Measurements from ENCODE around the gene SYNJ2.
A peak's percentile ranks its signal among the peaks of the same experiment; 100 is the strongest.

SYNJ2 gene

DNA sequence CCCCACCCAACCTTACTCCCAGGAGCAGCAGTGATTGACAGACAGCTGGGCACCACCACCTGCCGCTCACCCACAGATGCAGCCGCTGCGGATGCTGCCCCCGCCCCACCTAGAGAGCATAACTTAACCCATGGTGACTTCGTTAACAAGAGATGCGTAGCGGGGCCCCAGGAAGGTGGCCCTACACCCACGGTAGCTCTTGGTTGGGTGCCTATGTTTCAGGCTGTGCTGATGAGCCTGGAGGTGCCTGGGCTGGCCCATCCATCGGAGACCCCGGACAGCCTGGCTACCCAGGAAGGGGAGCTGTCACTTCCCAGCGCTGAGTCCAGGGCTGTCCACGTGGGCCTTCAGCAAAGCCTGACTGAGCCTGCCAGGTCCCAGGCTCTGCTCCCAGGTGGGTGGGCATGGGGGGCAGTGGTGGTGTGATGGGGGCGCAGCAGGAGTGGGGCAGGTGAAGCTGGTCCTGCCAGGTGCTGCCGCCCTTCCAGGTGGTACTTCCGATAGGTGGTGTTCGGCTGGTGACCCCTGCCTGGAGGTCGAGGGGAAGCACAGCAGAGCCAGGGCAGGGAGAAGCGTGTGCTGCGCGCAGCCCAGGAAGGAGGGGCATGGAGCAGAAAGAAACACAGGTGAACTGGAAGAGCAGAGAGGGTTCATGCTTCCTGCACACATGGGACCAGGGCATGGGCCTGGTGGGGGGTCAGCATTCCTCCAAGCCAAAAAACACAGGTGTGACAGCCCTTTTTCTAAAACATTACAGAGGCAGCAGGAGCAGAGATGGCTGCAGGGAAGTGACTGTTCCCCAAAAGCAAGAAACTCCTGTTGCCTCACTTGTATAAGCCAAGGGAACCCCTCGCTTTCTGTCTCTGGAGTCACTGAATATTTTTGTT, 56.9 kb downstream of the SYNJ2 start:
- DNase-seq (ENCODE audit: low read depth): no peak
- H3K4me3 ChIP-seq (ENCODE audit: low read depth, low read length): no peak overlapping the region
- TF ChIP-seq, protein P1, sequence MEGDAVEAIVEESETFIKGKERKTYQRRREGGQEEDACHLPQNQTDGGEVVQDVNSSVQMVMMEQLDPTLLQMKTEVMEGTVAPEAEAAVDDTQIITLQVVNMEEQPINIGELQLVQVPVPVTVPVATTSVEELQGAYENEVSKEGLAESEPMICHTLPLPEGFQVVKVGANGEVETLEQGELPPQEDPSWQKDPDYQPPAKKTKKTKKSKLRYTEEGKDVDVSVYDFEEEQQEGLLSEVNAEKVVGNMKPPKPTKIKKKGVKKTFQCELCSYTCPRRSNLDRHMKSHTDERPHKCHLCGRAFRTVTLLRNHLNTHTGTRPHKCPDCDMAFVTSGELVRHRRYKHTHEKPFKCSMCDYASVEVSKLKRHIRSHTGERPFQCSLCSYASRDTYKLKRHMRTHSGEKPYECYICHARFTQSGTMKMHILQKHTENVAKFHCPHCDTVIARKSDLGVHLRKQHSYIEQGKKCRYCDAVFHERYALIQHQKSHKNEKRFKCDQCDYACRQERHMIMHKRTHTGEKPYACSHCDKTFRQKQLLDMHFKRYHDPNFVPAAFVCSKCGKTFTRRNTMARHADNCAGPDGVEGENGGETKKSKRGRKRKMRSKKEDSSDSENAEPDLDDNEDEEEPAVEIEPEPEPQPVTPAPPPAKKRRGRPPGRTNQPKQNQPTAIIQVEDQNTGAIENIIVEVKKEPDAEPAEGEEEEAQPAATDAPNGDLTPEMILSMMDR (IDR thresholded peaks at IDR 0.05; ENCODE audit: low read depth, low read length): no peak
- TF ChIP-seq MYC (IDR thresholded peaks at IDR 0.05; ENCODE audit: low read depth, low read length) (no peak), POLR2A (IDR thresholded peaks at IDR 0.05; ENCODE audit: extremely low read depth, insufficient read length) (no peak)
- TF ChIP-seq, protein P2, sequence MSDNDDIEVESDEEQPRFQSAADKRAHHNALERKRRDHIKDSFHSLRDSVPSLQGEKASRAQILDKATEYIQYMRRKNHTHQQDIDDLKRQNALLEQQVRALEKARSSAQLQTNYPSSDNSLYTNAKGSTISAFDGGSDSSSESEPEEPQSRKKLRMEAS (IDR thresholded peaks at IDR 0.05; ENCODE audit: low read depth, low read length): no peak

DNA sequence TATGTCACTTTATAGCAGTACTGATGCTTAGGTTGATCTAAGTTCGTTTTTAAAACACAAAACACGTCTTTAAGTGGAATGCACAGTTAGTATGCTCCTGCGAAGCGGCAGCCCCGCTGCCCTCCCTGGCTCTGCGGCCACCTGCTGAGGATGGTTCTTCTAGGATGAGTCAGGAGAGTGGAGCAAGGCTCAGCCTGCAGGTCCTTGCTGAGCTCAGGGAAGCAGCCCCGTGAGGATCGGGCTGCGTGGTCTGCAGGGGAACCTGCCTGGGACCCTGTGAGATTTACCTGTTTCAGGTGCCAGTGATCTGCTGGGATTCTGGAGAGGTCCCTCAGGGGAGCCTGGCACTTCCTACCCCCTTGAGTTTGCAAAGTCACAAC, 57.5 kb downstream of the SYNJ2 start:
- H3K4me3 ChIP-seq (ENCODE audit: low read depth, low read length): no peak overlapping the region
- TF ChIP-seq, protein P2 (IDR thresholded peaks at IDR 0.05; ENCODE audit: low read depth, low read length): no peak
- TF ChIP-seq, protein P1 (IDR thresholded peaks at IDR 0.05; ENCODE audit: low read depth, low read length): no peak
- TF ChIP-seq POLR2A (IDR thresholded peaks at IDR 0.05; ENCODE audit: extremely low read depth, insufficient read length) (no peak), MYC (IDR thresholded peaks at IDR 0.05; ENCODE audit: low read depth, low read length) (no peak)
- DNase-seq (ENCODE audit: low read depth): peak; percentile 67

DNA sequence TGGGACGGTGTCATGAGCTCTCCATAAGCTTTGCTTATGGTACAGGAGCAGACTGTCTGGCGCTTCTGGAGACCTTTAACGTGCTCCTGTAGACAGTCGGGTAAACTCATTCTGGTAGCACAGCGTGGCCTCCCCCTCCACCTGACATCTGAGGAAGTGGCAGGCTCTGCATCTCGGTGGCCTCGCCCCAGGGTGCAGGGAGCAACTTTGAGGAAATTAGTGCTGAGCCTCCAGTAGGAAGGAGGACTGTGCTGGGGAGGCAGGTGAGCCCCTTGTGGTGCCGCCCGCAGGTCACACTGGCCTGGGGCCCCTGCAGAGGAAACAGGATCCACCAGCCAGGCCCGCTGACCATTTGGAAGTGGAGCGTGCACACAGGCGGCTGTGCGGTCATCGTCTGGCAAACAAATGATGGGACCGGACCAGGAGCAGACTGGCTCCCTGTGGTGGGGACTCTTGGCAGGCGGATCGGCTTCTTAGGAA, 57.9 kb downstream of the SYNJ2 start:
- no peak overlapping the region for H3K4me3 ChIP-seq (ENCODE audit: low read depth, low read length)
- TF ChIP-seq POLR2A (IDR thresholded peaks at IDR 0.05; ENCODE audit: extremely low read depth, insufficient read length) (no peak), MYC (IDR thresholded peaks at IDR 0.05; ENCODE audit: low read depth, low read length) (peak; percentile 42; the same call in 1 of the 2 replicates)
- TF ChIP-seq, protein P1 (IDR thresholded peaks at IDR 0.05; ENCODE audit: low read depth, low read length): no peak
- TF ChIP-seq, protein P2 (IDR thresholded peaks at IDR 0.05; ENCODE audit: low read depth, low read length): peak; percentile 56
- DNase-seq (ENCODE audit: low read depth): peak; percentile 85

DNA sequence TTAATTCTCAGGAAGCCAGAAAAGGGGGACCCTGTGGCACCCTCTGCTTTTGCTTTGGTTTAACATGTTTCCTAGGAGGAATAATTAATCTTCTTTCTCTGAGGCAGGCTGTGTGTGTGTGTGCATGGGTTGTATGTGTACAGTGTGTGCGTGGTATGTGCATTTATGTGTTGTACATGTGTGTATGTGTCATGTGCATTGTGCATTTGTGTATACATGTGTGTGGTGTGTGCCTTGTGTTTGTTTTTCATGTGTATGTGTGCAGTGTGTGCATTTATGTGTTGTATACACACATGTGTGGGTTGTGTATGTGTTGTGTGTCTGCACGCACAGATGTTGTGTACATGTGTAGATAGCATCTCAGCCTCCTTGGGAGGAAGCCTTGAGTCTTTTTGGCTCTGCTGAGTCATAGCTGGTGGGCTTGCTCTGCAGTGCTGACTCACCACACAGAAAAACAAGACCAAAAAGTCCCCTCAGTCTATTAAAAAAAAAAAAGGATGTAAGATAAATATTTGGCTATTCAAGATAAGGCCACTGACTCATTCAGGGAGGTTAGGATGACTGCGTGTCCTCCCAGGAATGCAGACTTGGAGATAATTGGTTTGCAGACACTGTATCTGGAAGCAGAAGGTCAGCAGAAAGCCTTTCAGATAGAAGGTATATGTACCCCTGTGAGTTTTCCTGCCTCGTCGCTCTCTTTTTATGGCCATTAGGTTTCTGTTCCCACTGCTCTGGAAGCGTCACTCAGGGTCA, 58.6 kb downstream of the SYNJ2 start:
- DNase-seq (ENCODE audit: low read depth): peak; percentile 95
- no peak overlapping the region for H3K4me3 ChIP-seq (ENCODE audit: low read depth, low read length)
- TF ChIP-seq MYC (IDR thresholded peaks at IDR 0.05; ENCODE audit: low read depth, low read length) (no peak), POLR2A (IDR thresholded peaks at IDR 0.05; ENCODE audit: extremely low read depth, insufficient read length) (no peak)
- TF ChIP-seq, protein P1 (IDR thresholded peaks at IDR 0.05; ENCODE audit: low read depth, low read length): no peak
- TF ChIP-seq, protein P2 (IDR thresholded peaks at IDR 0.05; ENCODE audit: low read depth, low read length): no peak; the same call in 1 of the 2 replicates

DNA sequence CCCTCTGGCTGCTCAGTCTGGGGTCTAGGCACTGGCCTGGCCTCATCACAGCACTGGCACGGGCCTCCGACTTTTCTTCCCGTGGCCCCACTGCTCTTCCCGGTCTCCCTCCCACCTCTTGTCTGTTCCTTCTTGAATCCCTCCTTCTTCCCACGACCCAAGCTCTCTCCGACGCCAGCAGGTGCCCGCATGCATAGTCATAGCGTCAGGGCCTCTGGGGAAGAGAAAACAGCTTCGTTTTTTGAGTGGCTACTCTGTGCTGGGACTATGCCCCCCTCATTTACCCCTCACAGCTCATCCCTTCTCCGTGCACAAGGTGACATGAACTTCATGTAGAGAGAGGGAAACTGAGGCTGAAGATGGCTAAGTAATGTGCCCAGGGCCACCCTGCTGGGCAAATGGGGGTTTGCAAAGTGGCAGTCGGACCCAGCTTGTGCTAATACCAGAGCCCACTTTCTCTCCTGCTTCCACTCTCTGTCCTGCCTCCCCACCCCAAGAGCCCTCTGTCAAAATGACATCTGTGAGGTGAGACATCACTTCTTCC, 59.2 kb downstream of the SYNJ2 start:
- no peak for DNase-seq (ENCODE audit: low read depth)
- H3K4me3 ChIP-seq (ENCODE audit: low read depth, low read length): no peak overlapping the region
- no peak for TF ChIP-seq MYC (IDR thresholded peaks at IDR 0.05; ENCODE audit: low read depth, low read length)
- TF ChIP-seq, protein P2 (IDR thresholded peaks at IDR 0.05; ENCODE audit: low read depth, low read length): no peak
- TF ChIP-seq, protein P1 (IDR thresholded peaks at IDR 0.05; ENCODE audit: low read depth, low read length): no peak

Measured in NB4 (cell line).